Superior temporal gyrus (tissue), 1 donor: ENCODE measurements around the gene MORN5.

ENCODE experiments used
- DNase-seq: peaks from one replicate; pipeline ENCODE4 v3.0.0-alpha.2; 2016; ENCODE audit errors: extremely low spot score

MORN5 gene

DNA sequence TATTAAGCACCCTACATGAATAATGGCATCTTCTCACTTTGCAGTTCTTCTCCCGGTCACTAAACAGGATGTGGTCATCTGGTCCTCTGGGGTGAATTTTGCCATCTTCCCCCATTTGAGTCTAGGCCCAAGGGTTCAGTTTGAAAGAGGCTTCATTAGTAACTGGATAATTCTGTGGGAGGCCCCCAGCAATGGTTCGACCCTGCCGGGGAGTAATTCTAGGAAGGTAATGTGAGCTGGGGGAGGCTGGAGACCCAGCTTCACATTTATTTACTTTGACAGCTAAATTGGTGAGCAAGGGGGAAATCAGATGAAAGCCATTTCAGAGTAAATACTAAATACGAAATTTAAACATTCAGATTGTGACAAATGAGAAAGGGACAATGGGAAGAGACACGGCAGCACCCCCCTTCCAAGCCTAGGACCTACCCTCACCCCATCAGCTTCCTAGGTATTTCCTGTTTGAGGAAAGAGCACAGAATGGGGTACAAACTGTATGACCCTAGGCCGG is 73.1 kb downstream of the MORN5 start:
- no peak for DNase-seq

DNA sequence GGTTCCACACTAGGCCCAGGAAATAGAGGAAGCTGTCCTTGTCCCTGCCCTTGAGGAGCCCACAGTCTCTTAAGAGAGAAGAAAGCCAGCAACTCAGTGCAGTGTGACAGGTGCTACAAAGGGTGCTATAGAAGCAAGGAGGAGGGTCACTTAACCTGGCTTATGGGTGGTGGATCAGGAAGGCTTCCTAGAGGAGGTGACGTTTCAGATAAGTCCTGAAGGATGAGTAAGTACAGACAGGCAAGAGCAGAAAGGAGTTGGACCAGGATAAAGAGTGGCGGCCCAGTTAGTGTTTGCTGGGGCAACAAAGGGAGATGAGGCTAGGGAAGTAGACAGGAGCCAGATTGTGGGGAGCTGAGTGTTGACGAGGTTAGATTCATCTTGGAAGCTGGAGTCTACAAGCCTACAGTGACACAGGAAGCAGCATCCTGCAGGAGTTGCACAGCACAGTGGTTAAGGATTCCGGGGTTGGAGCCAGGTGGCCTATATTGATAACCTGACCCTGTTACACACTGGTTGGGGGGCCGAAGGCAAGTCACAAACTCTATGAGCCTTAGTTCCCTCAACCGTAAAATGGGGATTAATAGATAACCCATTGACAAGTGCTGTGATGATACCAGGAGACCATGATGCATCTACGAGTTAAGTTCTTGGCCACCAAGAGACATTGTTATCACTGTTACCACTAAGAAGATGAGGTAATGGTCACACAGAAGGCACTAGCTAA is 74.5 kb downstream of the MORN5 start:
- DNase-seq: no peak

DNA sequence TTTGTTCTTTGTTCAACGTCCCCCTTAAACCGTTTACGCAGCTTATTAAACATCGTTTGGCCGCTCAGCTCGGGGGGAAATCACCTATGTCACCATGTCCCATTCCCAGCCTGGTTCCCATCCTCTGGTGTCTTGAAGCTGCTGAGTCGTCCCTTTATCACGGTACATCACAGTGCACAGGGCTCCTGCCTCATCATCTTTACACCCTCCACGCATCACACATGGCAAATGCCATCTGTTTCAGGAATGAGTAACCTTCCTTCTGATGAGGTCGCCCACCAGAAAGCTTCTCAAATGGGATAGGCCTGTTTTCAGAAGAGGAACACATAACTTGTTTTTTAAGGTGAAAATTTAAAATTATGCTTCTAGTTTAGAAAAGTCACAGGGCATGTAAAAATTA is 77.0 kb downstream of the MORN5 start:
- no peak for DNase-seq

DNA sequence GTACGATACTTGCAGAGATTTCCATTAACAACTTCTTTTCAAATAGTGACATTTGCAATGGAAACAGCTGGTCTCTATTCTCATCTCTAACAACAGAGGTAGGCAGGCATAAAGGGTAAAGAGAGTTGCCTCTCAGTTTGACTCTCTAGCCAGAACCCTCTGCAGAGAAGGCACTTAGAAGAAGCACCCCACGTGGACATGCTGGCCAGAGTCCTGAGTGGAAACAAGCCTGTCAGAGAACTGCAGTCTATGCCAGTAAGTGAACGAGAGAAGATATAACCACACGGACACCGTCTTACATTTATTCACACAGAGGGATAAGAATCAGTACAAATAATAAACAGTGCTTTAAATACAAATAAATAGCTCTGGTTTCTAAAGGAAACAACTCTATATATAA is 80.0 kb downstream of the MORN5 start:
- DNase-seq: no peak

DNA sequence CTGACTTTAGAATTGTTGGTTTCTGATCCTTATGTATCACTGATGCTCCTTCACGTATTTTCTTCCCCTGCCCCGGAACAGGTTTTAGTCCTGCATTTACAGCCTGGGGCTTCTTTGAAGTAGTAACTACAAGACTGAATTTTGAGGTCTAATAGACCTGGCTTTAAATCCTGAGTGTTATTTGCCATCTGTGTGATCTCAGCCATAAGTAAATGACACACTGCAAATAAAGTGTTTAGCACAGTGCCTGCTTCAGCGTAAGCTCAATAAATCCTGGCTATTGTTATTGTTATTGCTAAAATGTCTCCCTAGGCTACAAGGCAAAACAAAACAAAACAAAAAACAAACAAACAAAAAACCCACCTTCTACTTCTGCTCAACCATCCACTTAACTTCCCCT is 84.6 kb downstream of the MORN5 start:
- no peak for DNase-seq

DNA sequence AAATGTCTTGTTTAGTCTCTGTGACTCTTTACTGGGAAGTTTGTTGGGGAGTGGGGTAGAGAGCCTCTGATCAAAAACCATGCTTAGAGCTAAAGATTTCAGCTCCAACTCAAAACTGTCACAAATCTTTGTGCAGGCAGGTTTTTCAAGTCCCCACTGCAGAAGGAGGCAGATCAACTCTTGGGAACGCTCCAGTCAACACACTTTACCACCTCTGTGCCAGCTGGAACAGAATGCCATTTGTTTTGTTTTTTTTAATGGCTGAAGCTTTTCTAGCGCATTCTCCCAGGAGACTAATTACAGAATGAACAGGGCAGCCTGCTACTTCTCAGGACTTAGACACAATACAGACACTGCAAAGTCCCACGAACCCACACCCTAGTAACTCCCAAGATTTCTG is 87.0 kb downstream of the MORN5 start:
- DNase-seq: no peak

GRCh38 chr9:122248448-122248865 is 88.7 kb downstream of the MORN5 start:
- no peak for DNase-seq
